Measurements from ENCODE around the gene DOCK4.

Gene DOCK4

GRCh38 chr7:112192236-112193154 is 13.7 kb downstream of the DOCK4 start:
- no peak for DNase-seq (ENCODE audit: low read depth in 2 of 2)

- DNase-seq (ENCODE audit: low read depth in 2 of 2), result no peak
These were observed 16.1 kb downstream of the DOCK4 start for GRCh38 chr7:112190120-112190519.

- DNase-seq (ENCODE audit: low read depth in 2 of 2), result no peak
These were observed 16.5 kb downstream of the DOCK4 start for GRCh38 chr7:112189691-112190090.

GRCh38 chr7:112188257-112188656 is 17.9 kb downstream of the DOCK4 start:
- no peak for DNase-seq (ENCODE audit: low read depth in 2 of 2)

GRCh38 chr7:112186300-112186699 is 19.9 kb downstream of the DOCK4 start:
- no peak for DNase-seq (ENCODE audit: low read depth in 2 of 2)

- no peak for DNase-seq (ENCODE audit: low read depth in 2 of 2)
These were observed 21.0 kb downstream of the DOCK4 start for GRCh38 chr7:112185005-112185834.

GRCh38 chr7:112184455-112184854 is 21.7 kb downstream of the DOCK4 start:
- DNase-seq (ENCODE audit: low read depth in 2 of 2), result no peak

- DNase-seq (ENCODE audit: low read depth in 2 of 2), result no peak
These were observed 22.9 kb downstream of the DOCK4 start for GRCh38 chr7:112183266-112183665.

GRCh38 chr7:112182749-112183148 is 23.4 kb downstream of the DOCK4 start:
- DNase-seq (ENCODE audit: low read depth in 2 of 2), result no peak

GRCh38 chr7:112180223-112180622 is 26.0 kb downstream of the DOCK4 start:
- no peak for DNase-seq (ENCODE audit: low read depth in 2 of 2)

GRCh38 chr7:112176693-112177415 is 29.3 kb downstream of the DOCK4 start:
- no peak for DNase-seq (ENCODE audit: low read depth in 2 of 2)

GRCh38 chr7:112176241-112176640 is 30.0 kb downstream of the DOCK4 start:
- no peak for DNase-seq (ENCODE audit: low read depth in 2 of 2)

GRCh38 chr7:112174192-112174591 is 32.0 kb downstream of the DOCK4 start:
- DNase-seq (ENCODE audit: low read depth in 2 of 2), result no peak

GRCh38 chr7:112173568-112173905 is 32.7 kb downstream of the DOCK4 start:
- DNase-seq (ENCODE audit: low read depth in 2 of 2), result no peak

GRCh38 chr7:112172870-112173567 is 33.2 kb downstream of the DOCK4 start:
- DNase-seq (ENCODE audit: low read depth in 2 of 2), result no peak

- DNase-seq (ENCODE audit: low read depth in 2 of 2), result no peak
These were observed 34.5 kb downstream of the DOCK4 start for GRCh38 chr7:112171673-112172072.

GRCh38 chr7:112168915-112169314 is 37.3 kb downstream of the DOCK4 start:
- DNase-seq (ENCODE audit: low read depth in 2 of 2), result no peak

- DNase-seq (ENCODE audit: low read depth in 2 of 2), result no peak
These were observed 39.1 kb downstream of the DOCK4 start for GRCh38 chr7:112167147-112167546.

- no peak for DNase-seq (ENCODE audit: low read depth in 2 of 2)
These were observed 43.3 kb downstream of the DOCK4 start for GRCh38 chr7:112162784-112163506.

- DNase-seq (ENCODE audit: low read depth in 2 of 2), result no peak
These were observed 43.9 kb downstream of the DOCK4 start for GRCh38 chr7:112162142-112162766.

Measured in activated CD4-positive, alpha-beta T cell treated with anti-CD3 and anti-CD28 coated beads for 24 hours (primary cell).